ENCODE results near the gene RDH13.

GRCh38 chr19:55058781-55059610 lies 4.0 kb downstream of the RDH13 start:
- TF ChIP-seq CTCF (conservative IDR thresholded peaks at IDR 0.05; ENCODE audit: low read depth, low read length) (peak; percentile 28), EZH2 (IDR thresholded peaks at IDR 0.05; ENCODE audit: low read length, unreplicated experiment) (no peak), EZH2phosphoT487 (IDR thresholded peaks at IDR 0.05; ENCODE audit: borderline replicate concordance, low read length) (no peak)

All from PC-3 (cell line).